D721Med (cell line): ENCODE data around the gene SIT1.

Experiments used
- DNase-seq: peaks from one replicate; pipeline ENCODE4 v3.0.0; 2011; ENCODE audit warnings: low spot score; ENCODE audit not compliant: insufficient read length
- FAIRE-seq: peaks from 2 replicates; lab custom pipeline; 2011; peaks lifted over from hg19 to GRCh38; lab: Jason Lieb, UNC
- CTCF ChIP-seq: IDR thresholded peaks from 2 replicates; pipeline ENCODE4 v1.5.1; 2012; ENCODE audit warnings: mild to moderate bottlenecking, control low read depth; ENCODE audit not compliant: insufficient read depth; ENCODE audit errors: missing control alignments

Gene SIT1

GRCh38 chr9:35609001-35609819, 41.5 kb downstream of the SIT1 start:
- TF ChIP-seq CTCF = no peak
- no peak for DNase-seq
- no peak for FAIRE-seq

GRCh38 chr9:35608221-35608620, 42.5 kb downstream of the SIT1 start:
- DNase-seq (no peak), FAIRE-seq (no peak)
- no peak for TF ChIP-seq CTCF

DNA sequence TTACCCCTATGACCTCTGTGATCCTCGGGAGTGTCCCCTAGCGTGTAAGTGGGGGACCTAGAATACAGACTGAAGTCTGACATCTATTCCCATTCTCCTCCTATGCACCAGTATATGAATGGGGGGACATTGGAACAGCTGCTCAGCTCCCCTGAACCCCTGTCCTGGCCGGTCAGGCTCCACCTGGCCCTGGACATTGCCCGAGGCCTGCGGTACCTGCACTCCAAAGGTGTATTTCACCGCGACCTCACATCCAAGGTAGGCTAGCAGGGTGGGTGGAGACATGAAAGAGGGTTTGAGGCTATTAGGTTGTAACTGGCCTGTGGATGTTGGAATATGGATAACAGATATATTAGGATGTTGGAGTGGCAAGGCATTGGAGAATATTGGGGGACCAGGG, 44.0 kb downstream of the SIT1 start:
- no peak for TF ChIP-seq CTCF
- FAIRE-seq (no peak), DNase-seq (no peak)

GRCh38 chr9:35606138-35606504, 44.6 kb downstream of the SIT1 start:
- TF ChIP-seq CTCF = no peak
- FAIRE-seq (no peak), DNase-seq (no peak)

DNA sequence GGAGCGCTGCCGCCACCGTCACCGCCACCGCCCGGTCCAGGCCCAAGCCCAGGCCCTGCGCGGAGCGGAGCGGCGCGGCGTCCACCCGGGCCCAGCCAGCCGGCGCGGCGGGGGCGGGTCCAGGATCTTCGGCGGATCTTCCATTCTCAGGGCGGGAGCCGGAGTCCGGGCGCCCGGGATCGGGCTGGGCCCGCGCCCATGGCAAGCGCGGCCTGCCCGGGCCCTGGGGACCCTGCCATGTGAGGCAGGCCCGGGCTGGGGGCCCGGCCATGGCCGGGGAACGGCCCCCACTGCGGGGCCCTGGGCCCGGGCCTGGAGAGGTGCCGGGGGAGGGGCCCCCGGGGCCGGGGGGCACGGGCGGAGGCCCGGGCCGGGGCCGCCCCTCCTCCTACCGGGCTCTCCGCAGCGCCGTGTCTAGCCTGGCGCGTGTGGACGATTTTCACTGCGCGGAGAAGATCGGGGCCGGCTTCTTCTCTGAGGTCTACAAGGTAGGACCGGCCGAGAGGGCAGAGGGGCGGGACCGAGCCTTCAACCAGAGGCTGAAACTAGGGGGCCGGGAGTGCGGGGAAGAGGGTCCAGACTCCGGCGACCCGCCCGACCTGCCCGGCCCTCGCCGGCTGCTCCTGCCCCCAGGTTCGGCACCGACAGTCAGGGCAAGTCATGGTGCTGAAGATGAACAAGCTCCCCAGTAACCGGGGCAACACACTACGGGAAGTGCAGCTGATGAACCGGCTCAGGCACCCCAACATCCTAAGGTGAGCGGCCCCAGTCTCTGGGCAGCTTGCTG, 45.2 kb downstream of the SIT1 start:
- no peak for FAIRE-seq
- no peak for TF ChIP-seq CTCF
- no peak for DNase-seq

- peak; percentile 84 for DNase-seq
- FAIRE-seq = no peak
- TF ChIP-seq CTCF = no peak
These were observed 46.0 kb downstream of the SIT1 start, which contains the start of gene TESK1 for GRCh38 chr9:35604578-35605350. Gene TESK1, plus strand, starts transcription at chr9:35605262. Its CDS starts 358 bp downstream, at chr9:35605620.
